Measurements from ENCODE around the gene KDM5C.

DNA sequence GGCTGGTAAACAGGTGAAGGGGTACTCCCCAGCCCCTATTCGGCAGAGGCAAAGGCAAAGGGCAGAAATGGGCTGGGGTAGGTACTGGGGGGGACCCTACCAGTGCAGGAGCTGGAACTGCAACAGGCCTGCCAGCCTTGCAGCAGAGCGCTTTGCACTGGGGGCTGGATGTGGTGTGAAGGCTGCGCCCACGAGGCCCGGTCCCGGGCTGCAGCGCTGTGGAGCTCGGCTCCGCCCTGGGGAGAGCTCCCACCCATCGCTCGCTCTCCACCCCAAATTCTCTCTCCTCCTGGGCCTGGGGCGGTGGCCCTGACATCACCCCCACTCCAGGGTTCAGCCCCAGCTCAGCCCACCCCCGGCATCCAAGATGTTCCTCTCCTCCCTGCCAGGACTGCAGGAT lies 32.2 kb upstream of the KDM5C start:
- TF ChIP-seq, protein P1, sequence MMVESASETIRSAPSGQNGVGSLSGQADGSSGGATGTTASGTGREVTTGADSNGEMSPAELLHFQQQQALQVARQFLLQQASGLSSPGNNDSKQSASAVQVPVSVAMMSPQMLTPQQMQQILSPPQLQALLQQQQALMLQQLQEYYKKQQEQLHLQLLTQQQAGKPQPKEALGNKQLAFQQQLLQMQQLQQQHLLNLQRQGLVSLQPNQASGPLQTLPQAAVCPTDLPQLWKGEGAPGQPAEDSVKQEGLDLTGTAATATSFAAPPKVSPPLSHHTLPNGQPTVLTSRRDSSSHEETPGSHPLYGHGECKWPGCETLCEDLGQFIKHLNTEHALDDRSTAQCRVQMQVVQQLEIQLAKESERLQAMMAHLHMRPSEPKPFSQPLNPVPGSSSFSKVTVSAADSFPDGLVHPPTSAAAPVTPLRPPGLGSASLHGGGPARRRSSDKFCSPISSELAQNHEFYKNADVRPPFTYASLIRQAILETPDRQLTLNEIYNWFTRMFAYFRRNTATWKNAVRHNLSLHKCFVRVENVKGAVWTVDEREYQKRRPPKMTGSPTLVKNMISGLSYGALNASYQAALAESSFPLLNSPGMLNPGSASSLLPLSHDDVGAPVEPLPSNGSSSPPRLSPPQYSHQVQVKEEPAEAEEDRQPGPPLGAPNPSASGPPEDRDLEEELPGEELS (CRISPR knock-in tag; IDR thresholded peaks at IDR 0.05) = no peak
- TF ChIP-seq NR2C2 (CRISPR knock-in tag; IDR thresholded peaks at IDR 0.05) = no peak
- TF ChIP-seq, protein P2, sequence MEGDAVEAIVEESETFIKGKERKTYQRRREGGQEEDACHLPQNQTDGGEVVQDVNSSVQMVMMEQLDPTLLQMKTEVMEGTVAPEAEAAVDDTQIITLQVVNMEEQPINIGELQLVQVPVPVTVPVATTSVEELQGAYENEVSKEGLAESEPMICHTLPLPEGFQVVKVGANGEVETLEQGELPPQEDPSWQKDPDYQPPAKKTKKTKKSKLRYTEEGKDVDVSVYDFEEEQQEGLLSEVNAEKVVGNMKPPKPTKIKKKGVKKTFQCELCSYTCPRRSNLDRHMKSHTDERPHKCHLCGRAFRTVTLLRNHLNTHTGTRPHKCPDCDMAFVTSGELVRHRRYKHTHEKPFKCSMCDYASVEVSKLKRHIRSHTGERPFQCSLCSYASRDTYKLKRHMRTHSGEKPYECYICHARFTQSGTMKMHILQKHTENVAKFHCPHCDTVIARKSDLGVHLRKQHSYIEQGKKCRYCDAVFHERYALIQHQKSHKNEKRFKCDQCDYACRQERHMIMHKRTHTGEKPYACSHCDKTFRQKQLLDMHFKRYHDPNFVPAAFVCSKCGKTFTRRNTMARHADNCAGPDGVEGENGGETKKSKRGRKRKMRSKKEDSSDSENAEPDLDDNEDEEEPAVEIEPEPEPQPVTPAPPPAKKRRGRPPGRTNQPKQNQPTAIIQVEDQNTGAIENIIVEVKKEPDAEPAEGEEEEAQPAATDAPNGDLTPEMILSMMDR (IDR thresholded peaks at IDR 0.05) = no peak
- TF ChIP-seq, protein P3, sequence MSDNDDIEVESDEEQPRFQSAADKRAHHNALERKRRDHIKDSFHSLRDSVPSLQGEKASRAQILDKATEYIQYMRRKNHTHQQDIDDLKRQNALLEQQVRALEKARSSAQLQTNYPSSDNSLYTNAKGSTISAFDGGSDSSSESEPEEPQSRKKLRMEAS (CRISPR knock-in tag; IDR thresholded peaks at IDR 0.05) = no peak
- TF ChIP-seq, protein P4, sequence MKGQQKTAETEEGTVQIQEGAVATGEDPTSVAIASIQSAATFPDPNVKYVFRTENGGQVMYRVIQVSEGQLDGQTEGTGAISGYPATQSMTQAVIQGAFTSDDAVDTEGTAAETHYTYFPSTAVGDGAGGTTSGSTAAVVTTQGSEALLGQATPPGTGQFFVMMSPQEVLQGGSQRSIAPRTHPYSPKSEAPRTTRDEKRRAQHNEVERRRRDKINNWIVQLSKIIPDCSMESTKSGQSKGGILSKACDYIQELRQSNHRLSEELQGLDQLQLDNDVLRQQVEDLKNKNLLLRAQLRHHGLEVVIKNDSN (CRISPR knock-in tag; IDR thresholded peaks at IDR 0.05) = no peak
- no peak for TF ChIP-seq NR3C1 (CRISPR knock-in tag; conservative IDR thresholded peaks at IDR 0.05; ENCODE audit: low read depth)
- no peak for TF ChIP-seq FOXK1 (CRISPR knock-in tag; IDR thresholded peaks at IDR 0.05)
- TF ChIP-seq, protein P5, sequence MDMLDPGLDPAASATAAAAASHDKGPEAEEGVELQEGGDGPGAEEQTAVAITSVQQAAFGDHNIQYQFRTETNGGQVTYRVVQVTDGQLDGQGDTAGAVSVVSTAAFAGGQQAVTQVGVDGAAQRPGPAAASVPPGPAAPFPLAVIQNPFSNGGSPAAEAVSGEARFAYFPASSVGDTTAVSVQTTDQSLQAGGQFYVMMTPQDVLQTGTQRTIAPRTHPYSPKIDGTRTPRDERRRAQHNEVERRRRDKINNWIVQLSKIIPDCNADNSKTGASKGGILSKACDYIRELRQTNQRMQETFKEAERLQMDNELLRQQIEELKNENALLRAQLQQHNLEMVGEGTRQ (CRISPR knock-in tag; IDR thresholded peaks at IDR 0.05) = no peak

All from WTC11 (cell line).